Activated T-helper 1 cell treated with Interleukin-2 at 50 U/mL for 16 hours (primary cell): ENCODE results near the gene SPATA7.
A peak's percentile ranks its signal among the peaks of the same experiment; 100 is the strongest.
"Not testable (repeated sequence)": the region's sequence is repeated elsewhere in the genome, so short reads cannot be mapped to it uniquely, and the experiment has no call there.

Source experiments
- DNase-seq: peaks from one replicate; pipeline ENCODE4 v3.0.0-alpha.2; 2020; ENCODE audit warnings: low read depth

Gene SPATA7, protein sequence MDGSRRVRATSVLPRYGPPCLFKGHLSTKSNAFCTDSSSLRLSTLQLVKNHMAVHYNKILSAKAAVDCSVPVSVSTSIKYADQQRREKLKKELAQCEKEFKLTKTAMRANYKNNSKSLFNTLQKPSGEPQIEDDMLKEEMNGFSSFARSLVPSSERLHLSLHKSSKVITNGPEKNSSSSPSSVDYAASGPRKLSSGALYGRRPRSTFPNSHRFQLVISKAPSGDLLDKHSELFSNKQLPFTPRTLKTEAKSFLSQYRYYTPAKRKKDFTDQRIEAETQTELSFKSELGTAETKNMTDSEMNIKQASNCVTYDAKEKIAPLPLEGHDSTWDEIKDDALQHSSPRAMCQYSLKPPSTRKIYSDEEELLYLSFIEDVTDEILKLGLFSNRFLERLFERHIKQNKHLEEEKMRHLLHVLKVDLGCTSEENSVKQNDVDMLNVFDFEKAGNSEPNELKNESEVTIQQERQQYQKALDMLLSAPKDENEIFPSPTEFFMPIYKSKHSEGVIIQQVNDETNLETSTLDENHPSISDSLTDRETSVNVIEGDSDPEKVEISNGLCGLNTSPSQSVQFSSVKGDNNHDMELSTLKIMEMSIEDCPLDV

DNA sequence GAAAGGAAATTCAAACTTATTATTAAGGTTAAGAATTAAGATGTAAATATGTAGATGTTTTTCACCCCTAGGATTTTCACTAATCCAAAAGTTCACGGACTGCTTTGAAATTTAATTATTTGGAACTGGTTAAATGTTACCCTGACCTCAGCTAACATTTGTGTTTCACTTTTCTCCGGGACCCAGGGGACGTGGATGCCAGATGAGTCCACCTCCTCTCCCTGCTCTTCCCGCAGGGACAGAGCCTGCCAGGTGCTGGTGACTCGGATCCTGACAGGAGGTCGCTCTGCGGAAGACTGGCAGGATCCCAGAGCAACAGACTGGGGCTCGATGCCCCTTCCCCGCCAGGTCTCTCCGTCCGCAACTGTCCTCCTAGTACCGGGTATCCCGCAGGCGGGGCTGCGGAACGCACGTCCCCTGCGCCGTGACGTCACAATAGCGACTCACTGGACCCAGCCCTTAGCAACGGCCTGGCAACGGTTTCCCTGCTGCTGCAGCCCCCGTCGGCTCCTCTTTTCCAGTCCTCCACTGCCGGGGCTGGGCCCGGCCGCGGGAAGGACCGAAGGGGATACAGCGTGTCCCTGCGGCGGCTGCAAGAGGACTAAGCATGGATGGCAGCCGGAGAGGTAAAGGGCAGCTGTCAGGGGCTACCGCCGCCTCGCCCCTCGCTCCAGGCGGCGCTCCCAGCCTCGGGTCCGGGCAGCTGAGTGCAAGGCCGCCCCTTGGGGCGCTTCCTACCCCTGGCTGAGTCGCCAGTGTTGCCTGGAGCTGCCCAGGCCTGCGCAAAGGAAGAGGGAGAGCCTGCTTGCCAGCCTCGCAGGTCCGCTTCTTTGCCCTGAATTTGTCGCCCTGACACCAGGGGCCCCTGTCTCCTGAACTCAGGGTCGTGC lies at the start of gene SPATA7:
SPATA7 (plus strand) TSS at position 446 of the 890 bp plus-strand sequence; CDS start at position 608, 162 bp downstream.
- DNase-seq, result peak; percentile 59

DNA sequence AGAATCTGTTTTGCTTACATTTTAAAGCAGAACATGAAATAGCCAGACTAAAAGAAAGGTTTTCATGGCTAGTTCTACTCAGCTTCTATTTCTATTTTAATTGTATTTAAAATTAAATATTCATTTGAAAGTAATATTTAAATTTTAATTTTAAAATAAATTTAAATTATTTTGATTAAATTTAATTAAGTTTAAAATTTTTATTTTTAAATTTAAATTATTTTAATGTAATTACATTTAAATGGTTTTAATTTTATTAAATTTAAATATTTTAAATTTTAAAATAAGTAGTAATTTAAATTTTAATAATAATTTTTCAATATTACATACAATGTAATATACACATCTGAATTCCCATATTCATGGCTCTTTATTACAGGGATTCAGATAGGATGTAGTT lies 45.1 kb upstream of the SPATA7 start:
- DNase-seq, result no peak

DNA sequence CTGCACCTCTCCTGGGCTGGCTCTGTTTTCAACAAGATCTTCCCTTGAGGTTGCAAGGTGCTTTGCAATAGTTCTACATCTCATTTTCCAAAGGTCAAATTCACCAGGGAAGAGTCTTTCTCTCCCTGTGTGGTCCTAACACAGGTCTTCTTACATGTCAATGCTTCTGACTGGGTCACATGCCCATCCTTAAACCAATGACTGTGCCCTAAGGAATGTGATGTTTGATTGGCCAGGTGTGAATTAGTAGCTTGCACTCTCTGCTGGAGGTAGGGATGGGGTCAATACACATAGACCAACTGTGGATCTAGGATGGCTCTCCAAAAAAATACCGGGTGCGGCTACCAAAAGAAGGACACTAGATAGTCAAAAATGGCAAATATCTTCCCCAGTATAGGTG lies 42.5 kb upstream of the SPATA7 start:
- no peak for DNase-seq

DNA sequence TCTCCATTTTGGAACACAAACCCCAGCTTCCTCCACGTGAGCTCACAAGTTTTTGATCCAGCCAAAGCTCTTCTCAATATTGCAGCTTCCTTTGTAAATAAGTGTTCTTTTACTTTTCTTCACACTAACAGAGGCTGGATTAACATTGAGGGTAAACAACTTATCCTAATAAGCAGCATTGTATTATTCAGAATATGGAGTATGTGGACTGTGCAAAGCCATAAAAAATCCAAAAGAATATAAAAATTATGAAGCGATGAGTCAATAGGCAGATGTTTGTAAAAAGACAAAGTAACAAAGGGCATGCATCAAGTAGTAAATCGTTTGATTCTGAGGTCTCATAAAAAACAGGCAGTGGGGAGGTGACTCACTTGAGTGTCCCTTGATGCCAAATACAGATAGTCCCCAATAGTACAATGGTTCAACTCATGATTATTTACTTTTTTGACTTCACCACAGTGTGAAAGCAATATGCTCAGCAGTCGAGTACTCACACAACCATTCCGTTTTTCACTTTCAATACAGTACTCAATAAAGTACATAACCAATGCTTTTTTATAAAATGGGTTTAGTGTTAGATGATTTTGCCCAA lies 39.3 kb upstream of the SPATA7 start:
- DNase-seq, result no peak

DNA sequence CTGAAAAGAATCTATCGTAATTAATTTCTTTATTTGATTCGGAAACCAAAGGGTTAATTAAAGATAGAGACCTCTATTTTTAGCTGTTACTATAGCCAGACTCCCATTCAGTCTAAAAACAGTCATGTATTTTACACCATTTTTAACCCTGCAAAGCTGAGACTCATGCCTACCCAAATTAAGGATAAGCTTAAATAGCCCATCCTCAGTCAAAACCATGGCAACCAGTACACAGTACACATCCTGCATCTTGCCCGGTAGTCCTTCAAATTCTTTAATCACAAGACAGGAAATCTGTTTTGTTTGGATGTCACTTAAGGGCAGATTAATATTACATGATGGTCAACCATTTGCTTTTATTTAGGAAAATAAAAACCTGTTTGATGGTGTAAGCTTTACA lies 36.9 kb upstream of the SPATA7 start:
- no peak for DNase-seq

DNA sequence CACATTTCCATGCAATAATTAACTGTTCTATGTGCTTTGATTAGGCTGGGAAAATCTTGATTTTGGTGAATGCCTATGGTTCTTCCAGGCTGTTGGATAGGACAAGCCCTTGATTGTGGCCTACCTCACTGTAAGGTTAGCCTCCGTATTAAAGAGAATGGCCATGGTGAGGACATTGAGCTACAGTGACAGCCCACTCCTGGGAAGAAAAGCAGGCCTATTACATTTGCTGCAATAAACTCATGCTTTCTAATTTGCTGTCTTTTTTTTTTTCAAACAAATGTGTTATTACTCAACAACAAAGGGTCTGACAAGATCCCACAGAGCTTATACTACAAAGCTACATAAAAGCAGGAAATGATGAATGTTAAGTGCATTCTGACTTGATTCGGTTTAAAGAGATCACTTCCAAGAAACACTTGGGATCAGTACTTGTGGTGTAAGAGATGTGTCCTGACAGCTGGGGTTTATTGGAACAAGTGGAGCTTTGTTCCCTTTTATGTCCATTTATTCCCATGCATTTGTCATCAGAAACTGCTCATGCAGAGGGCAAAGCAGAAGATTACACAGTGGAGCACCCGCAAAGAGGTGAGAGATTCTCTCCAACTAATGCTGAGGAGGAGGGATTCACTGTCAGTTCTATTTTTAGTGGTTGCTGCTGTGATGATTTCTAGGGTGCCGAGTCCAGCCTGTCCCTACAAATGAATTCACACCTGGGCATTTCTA lies 33.3 kb upstream of the SPATA7 start:
- DNase-seq, result no peak

DNA sequence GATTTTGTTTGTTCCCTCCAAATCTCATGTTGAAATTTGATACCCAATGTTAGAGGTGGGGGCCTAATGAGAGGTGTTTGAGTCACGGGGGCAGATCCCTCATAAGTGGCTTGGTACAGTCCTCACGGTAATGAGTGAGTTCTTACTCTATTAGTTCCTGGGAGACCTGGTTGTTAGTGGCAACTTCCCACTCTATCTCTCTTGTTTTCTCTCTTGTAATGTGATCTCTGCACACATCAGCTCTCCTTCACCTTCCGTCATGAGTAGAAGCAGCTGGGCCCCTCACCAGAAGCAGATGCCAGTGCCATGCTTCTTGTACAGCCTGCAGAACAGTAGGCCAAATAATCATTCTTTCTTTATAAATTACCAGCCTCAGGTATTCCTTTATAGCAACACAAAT lies 32.8 kb upstream of the SPATA7 start:
- DNase-seq, result no peak

DNA sequence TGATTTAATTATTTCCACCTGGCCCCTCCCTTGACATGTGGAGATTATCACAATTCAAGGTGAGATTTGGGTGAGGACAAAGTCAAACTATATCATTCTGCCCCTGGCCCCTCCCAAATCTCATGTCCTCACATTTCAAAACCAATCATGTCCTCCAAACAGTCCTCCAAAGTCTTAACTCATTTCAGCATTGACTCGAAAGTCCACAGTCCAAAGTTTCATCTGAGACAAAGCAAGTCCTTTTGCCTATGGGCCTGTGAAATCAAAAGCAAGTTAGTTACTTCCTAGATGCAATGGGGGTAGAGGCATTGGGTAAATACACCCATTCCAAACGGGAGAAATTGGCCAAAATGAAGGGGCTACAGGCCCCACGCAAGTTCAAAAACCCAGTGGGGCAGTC lies 31.1 kb upstream of the SPATA7 start:
- DNase-seq, result no peak

DNA sequence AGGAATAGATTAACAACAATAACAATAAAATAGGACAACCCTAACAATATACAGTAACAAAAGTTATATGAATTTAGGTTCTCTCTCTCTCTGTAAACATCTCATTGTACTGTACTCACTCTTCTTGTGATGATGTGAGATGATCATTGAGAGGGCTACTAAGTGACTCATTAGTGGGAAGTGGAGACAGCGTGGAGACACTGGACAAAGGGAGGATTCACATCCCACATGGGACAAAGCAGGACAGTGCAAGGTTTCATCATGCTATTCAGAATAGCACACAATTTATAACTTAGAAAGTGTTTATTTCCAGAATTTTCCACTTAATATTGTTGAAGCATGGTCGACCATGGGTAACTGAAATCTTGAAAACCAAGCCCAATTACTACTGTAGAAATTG lies 26.0 kb upstream of the SPATA7 start:
- DNase-seq, result no peak

DNA sequence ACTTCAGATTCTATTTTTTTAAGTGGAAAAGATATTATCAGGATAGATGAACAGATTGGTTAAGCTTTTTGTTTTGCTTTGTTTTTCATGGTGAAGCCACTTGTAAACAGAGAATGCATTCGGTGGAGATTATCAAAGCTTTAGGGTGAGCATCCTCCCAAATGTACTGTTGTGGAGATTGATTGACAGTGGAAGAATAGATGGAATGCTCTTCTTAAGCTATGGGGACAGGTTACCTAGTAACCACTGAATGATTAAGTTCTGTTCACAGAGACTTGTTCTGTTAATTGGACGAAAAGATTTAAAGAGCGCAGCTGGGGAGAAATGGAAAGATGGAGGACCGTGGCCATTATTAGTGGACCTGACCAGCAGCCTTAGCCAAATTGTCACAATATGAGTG lies 21.8 kb upstream of the SPATA7 start:
- DNase-seq, result no peak

DNA sequence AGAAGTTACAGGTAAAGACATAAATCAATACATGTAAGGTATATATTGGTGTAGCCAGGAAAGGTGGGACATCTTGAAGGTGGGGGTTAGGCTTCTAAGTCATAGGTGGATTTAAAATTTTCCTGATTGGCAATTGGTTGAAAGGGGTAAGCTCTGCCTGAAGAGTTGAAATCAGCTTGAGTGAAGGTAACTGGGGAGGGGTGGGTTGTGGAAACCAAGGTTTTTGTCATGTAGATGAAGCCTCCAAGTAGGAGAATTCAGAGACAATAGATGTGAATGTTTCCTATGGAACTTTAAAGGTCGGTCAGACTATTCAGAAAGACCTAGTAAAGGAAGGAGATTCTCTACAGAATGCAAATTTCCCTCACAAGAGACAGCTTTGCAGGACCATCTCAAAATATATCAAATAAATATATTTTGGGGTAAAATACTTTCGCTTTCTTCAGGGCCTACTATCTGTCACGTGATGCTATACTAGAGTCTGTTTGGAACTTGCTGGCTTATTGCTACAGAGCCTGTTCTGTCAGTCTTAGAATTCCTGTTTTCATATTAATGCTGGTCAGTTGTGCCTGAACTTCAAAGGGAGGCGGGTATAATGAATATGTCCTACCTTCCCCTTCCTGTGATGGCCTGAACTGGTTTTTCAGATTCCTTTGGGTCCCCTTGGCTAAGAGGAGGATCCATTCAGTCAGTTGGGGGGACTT lies 20.6 kb upstream of the SPATA7 start:
- no peak for DNase-seq

DNA sequence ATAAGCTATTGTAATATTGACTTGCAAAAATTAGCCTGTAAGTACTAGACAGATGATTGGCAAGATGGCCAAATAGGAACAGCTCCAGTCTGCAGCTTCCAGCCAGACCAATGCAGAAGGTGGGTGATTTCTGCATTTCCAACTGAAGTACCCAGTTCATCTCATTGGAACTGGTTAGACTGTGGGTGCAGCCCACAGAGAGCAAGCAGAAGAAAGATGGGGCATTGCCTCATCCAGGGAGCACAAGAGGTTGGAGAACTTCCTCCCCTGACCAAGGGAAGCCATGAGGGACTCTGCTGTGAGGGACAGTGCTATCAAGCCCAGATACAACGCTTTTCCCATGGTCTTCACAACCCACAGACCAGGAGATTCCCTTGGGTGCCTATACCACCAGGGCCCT lies 16.0 kb upstream of the SPATA7 start:
- no peak for DNase-seq

DNA sequence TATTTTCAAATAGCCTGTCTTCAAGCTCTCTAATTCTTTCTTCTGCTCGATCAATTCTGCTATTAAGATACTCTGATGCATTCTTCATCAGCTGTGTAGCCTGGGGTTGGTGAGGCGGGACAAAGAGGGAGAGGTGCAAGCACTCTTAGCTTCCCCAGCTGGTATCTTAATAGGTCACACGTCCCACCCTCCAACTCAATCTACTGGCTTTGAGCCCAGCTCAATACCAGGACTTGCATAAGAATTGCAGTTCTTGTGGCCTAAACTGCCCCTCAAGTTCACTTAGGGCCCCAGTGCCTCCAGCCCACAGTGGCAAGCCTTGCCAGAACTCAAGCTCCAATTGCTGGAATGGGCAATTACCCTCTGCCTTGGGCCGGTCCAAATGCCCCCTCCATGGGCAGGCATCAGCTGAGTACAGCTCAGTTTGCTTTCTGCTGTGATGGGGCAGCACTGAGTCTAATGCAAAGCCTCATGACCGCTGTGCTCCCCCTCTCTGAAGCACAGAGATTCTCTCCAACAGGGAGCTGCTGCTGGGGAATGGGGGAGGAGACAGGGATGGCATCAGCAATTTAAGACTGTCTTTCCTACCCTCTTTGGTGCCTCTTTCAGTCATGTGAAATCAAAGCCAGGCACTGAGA lies 5.6 kb upstream of the SPATA7 start:
- no peak for DNase-seq

DNA sequence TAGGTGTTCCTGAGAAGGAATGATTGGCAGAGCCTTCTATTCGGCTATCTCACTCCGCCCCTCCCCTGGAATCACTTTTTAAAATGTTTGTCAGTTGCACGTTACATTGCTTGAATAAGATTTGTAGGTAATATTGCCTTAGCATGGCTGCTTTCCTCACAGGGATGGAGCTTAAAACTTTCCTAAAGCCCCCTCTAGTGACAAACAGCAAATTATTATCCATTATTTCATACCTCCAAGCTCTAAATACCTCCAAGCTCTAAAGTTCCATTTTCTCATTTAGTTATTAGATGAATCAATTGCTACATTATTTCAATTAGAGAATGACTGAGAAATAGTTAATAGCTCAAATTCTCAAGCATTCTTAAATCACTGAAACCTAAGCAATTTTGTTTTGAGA lies 5.1 kb upstream of the SPATA7 start:
- DNase-seq, result no peak

DNA sequence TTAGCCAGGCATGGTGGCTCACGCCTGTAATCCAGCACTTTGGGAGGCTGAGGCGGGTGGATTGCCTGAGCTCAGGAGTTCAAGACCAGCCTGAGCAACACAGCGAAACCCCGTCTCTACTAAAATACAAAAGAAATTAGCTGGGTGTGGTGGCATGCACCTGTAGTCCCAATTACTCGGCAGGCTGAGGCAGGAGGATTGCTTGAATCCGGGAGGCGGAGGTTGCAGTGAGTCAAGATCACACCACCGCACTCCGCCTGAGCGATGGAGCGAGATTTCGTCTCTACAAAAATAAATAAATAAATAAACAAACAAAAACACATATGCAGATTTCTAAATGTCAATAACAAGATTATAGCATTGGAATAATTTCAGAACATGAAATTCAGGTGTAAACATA lies 3.8 kb upstream of the SPATA7 start:
- not testable (repeated sequence) for DNase-seq

DNA sequence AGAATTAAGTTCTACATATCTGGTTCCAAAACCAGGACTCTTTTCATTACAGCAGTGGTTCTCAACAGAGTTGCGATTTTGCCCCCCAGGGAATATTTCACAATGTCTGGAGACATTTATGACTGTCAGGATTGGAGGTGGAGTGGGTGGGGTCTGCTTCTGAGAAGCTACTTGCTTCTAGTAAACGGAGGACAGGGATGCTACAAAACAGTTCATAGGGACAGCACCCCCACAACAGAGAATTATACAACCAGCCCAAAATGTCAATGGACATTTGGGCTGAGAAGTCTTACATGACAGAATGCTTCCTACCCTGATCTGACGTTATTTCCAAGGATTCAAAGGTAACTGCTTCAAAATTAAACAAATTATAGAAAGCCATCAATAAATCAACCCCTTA lies 739 bp upstream of the SPATA7 start:
- DNase-seq, result no peak

DNA sequence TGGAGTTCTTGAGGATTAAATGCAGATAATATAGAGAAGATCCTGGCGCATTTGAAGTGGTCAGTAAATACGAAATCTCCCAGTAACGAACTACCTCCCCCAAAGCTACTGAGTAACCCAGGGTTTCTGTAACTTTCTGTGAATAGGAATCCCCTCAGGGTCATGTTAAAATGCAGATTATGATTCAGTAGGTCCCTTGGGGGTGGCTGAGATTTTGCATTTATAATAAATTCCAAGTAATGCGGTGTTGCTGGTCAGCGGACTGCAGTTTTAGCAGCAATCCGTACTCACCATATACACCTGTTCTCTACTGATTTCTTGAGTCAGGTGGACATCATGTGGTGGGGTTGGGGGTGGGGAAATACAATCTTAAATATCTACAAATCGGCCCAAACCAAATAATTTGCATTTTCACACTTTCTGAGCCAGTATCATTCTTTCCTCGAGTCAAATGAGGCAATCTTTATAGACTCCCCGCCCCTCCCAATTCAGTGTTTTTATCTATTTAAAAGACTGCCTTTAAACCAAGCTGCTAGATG lies 868 bp downstream of the SPATA7 start:
- DNase-seq, result no peak

DNA sequence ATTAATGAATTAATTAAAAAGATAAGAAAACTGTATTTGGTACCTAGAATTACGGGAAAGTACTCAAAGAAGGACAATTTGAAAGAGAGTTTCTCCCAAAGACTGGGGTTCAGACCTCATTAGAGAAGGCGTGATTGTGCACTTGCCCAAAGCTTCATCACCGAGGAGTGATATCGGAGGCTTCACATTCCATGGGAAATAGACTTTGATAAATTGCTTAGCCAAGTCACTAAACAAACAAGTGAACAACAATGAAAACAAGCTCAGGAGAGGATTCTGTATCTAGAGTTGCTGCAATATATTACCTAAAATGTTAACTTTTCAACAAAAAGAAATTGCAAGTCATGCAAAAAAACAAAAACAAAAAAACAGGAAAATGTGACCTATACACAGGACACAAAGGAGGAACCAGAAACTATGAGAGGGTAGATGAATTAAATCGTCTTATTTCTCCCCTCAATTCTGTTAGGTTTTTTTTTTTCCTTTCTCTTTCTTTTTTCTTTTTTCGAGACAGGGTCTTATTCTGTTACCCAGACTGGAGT lies 3.4 kb downstream of the SPATA7 start:
- DNase-seq, result no peak

DNA sequence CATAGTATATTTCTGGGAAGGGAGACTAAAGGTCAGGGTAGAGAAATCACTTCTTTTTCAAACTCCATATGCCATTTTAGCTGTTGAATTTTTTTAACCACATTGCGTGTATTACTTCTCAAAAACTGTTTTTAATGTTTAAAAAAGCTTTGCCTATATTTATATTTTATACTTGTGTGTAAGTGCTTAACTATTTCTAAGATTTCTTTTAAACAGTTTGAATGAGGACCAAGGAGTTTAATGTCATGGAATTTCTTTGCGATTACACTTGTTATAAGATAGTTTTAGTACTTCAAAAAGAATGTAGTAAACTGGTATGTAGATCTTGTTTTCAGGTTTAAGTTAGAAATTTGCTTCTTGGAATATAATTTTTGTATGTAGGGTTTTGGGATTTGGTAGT lies 7.2 kb downstream of the SPATA7 start:
- DNase-seq, result no peak

DNA sequence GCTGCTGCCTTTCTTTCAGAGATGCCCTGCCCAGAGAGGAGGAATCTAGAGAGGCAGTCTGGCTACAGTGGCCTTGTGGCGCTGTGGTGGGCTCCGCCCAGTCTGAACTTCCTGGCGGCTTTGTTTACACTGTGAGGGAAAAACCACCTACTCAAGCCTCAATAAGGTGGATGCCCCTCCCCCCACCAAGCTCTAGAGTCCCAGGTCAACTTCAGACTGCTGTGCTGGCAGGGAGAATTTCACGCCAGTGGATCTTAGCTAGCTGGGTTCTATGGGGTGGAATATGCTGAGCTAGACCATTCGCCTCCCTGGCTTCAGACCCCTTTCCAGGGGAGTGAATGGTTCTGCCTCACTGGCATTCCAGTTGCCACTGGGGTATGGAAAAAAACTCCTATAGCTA lies 25.6 kb downstream of the SPATA7 start:
- DNase-seq, result no peak
